HCT116 (cell line): ENCODE data around the gene MINDY1. TPM values are rescaled to one million over a fixed set of nuclear protein-coding genes. Genes with fewer than 3 reads are reported as not detected.
A peak's percentile ranks its signal among the peaks of the same experiment; 100 is the strongest.

ENCODE experiments used
- ATAC-seq: fragments of 200-7000 bp; cut with Tn5 transposase; 2 replicates; pipeline ENCODE4 v1.9.1; 2020; ENCODE audit warnings: mild to moderate bottlenecking, moderate library complexity
- BruUV-seq: library from RNA; stranded (reverse); fragments of 400-500 nt; replicated peaks from 2 replicates; lab custom pipeline; 2021; lab: Mats Ljungman, UMichigan
- CTCF ChIA-PET: fragments of 300-600 bp; sonication (Branson Sonifier 250); formaldehyde crosslinking; loops from one replicate; lab custom pipeline; 2021; ENCODE audit warnings: antibody characterized with exemption; lab: Charles Lee
- POLR2A ChIA-PET: fragments of 300-600, 350-600 bp; sonication (Branson Sonifier 250); formaldehyde crosslinking; loops from one replicate; lab custom pipeline; 2021; ENCODE audit warnings: antibody characterized with exemption; lab: Charles Lee
- RAD21 ChIA-PET, 2 experiments: fragments of 300-600 bp; sonication (Branson Sonifier 250); formaldehyde crosslinking; loops; one replicate each; lab custom pipeline; 2023; ENCODE audit warnings: low total read pairs in 2 of 2; ENCODE audit not compliant: uncharacterized antibody in 2 of 2, unreplicated experiment in 2 of 2, low non-redundant PET in 1 of 2; lab: Charles Lee
- DNase-seq: peaks from one replicate; pipeline ENCODE4 v3.0.0-alpha.2; 2010; ENCODE audit warnings: low read depth, low spot score
- H2AFZ ChIP-seq: fragments of 200-600 bp; shearing (Covaris generic), sonication (generic); 2 replicates; pipeline ENCODE4 v1.6.1; 2017; ENCODE audit warnings: low read depth, mixed run types, mixed read lengths, antibody characterized with exemption, low read length; ENCODE audit not compliant: poor library complexity, severe bottlenecking
- H3K27ac ChIP-seq: 2 replicates; pipeline ENCODE4 v1.5.1; 2012; ENCODE audit warnings: low read depth, low read length
- H3K27me3 ChIP-seq: fragments of 200-600 bp; sonication (generic); 2 replicates; pipeline ENCODE4 v1.6.1; 2016; ENCODE audit warnings: mixed run types, low read length, mixed read lengths; ENCODE audit not compliant: insufficient read depth
- H3K36me3 ChIP-seq, 2 experiments: fragments of 200-500 bp in 1 of 2; fragments of 200-600 bp in 1 of 2; sonication (Bioruptor generic) in 1 of 2; sonication (generic) in 1 of 2; 2 replicates each; pipeline versions ENCODE4 v1.5.1 to v1.6.1; 2014 to 2016; ENCODE audit warnings: low read length in 2 of 2, inconsistent platforms in 1 of 2, mixed read lengths in 1 of 2, mixed run types in 1 of 2; ENCODE audit not compliant: insufficient read depth in 2 of 2, control insufficient read depth in 1 of 2
- H3K4me1 ChIP-seq, 2 experiments: fragments of 200-600 bp in 1 of 2; sonication (generic) in 1 of 2; 2 replicates each; pipeline versions ENCODE4 v1.5.1 to v1.6.1; 2012 to 2017; ENCODE audit warnings: low read length in 2 of 2, inconsistent platforms in 1 of 2, mild to moderate bottlenecking in 1 of 2, mixed read lengths in 1 of 2, mixed run types in 1 of 2, moderate library complexity in 1 of 2; ENCODE audit not compliant: insufficient read depth in 2 of 2, control insufficient read depth in 1 of 2
- H3K4me2 ChIP-seq: fragments of 200-600 bp; sonication (generic); 2 replicates; pipeline ENCODE4 v1.6.1; 2017; ENCODE audit warnings: mixed run types, low read length, mixed read lengths
- H3K4me3 ChIP-seq, 2 experiments: fragments of 200-600 bp in 1 of 2; sonication (generic) in 1 of 2; replicated peaks in 1 of 2; 2 replicates each; pipeline ENCODE4 v1.5.1; 2011 to 2016; ENCODE audit warnings: low read length in 2 of 2, control low read depth in 1 of 2, low read depth in 1 of 2, mild to moderate bottlenecking in 1 of 2, mixed read lengths in 1 of 2, mixed run types in 1 of 2
- H3K79me2 ChIP-seq: fragments of 200-600 bp; sonication (generic); 2 replicates; pipeline ENCODE4 v1.6.1; 2017; ENCODE audit warnings: mild to moderate bottlenecking, mixed run types, low read length, moderate library complexity, mixed read lengths; ENCODE audit not compliant: insufficient read depth
- H3K9ac ChIP-seq: fragments of 200-600 bp; sonication (generic); 2 replicates; pipeline ENCODE4 v1.6.1; 2016; ENCODE audit warnings: low read length, mixed read lengths
- H3K9me2 ChIP-seq: fragments of 200-600 bp; sonication (generic), shearing (Covaris generic); 2 replicates; pipeline ENCODE4 v1.6.1; 2017; ENCODE audit warnings: mixed run types, mild to moderate bottlenecking, moderate library complexity; ENCODE audit not compliant: insufficient read depth
- H3K9me3 ChIP-seq, 2 experiments: fragments of 200-500 bp in 1 of 2; fragments of 200-600 bp in 1 of 2; sonication (Bioruptor generic) in 1 of 2; sonication (generic) in 1 of 2; 2 replicates each; pipeline ENCODE4 v1.6.1; 2014 to 2017; ENCODE audit warnings: low read length in 2 of 2, mixed read lengths in 2 of 2, inconsistent platforms in 1 of 2, low read depth in 1 of 2, mild to moderate bottlenecking in 1 of 2, mixed run types in 1 of 2, moderate library complexity in 1 of 2; ENCODE audit not compliant: control insufficient read depth in 1 of 2, insufficient read depth in 1 of 2
- H4K20me1 ChIP-seq: fragments of 200-600 bp; sonication (generic), shearing (Covaris generic); 2 replicates; pipeline ENCODE4 v1.6.1; 2017; ENCODE audit warnings: mixed run types, mild to moderate bottlenecking, moderate library complexity; ENCODE audit not compliant: insufficient read depth
- CBX3 ChIP-seq: IDR thresholded peaks from 2 replicates; pipeline ENCODE4 v1.6.1; 2012; ENCODE audit warnings: low read depth
- CTCF ChIP-seq, 3 experiments: fragments of 200-600 bp in 1 of 3; sonication (generic) in 1 of 3; IDR thresholded peaks in 2 of 3; conservative IDR thresholded peaks in 1 of 3; 2 replicates each; pipeline ENCODE4 v1.5.1; 2012 to 2017; ENCODE audit warnings: low read depth in 2 of 3, low read length in 2 of 3, antibody characterized with exemption in 1 of 3, borderline replicate concordance in 1 of 3, control low read depth in 1 of 3, mild to moderate bottlenecking in 1 of 3, mixed read lengths in 1 of 3, mixed run types in 1 of 3, moderate library complexity in 1 of 3; ENCODE audit not compliant: insufficient read depth in 1 of 3
- EGR1 ChIP-seq: IDR thresholded peaks from 2 replicates; pipeline ENCODE4 v1.6.1; 2012; ENCODE audit warnings: low read depth
- ELF1 ChIP-seq: IDR thresholded peaks from 2 replicates; pipeline ENCODE4 v1.6.1; 2012; ENCODE audit warnings: low read depth, borderline replicate concordance
- EZH2phosphoT487 ChIP-seq: fragments of 200-600 bp; IDR thresholded peaks from 2 replicates; pipeline ENCODE4 v1.6.1; 2018; ENCODE audit warnings: antibody characterized with exemption, borderline replicate concordance
- FOSL1 ChIP-seq: IDR thresholded peaks from 2 replicates; pipeline ENCODE4 v1.6.1; 2012; ENCODE audit warnings: low read depth
- MAX ChIP-seq: IDR thresholded peaks from 2 replicates; pipeline ENCODE4 v1.6.1; 2012
- POLR2AphosphoS5 ChIP-seq: IDR thresholded peaks from 2 replicates; pipeline ENCODE4 v1.6.1; 2011; ENCODE audit warnings: mild to moderate bottlenecking, low read depth, low read length, moderate library complexity
- SIN3A ChIP-seq: IDR thresholded peaks from 2 replicates; pipeline ENCODE4 v1.6.1; 2012; ENCODE audit warnings: low read depth
- SP1 ChIP-seq: IDR thresholded peaks from 2 replicates; pipeline ENCODE4 v1.6.1; 2012; ENCODE audit warnings: low read depth
- TCF7L2 ChIP-seq: IDR thresholded peaks from 2 replicates; pipeline ENCODE4 v1.7.0; 2011; ENCODE audit warnings: borderline replicate concordance, inconsistent platforms; ENCODE audit not compliant: insufficient read depth, insufficient read length; ENCODE audit errors: extremely low read depth
- YY1 ChIP-seq: IDR thresholded peaks from 2 replicates; pipeline ENCODE4 v1.6.1; 2011; ENCODE audit warnings: low read length, low read depth, moderate library complexity, mild to moderate bottlenecking; ENCODE audit not compliant: insufficient replicate concordance; ENCODE audit errors: extremely low read depth
- ZNF274 ChIP-seq: fragments of 200-500 bp; sonication (Bioruptor generic); IDR thresholded peaks from 2 replicates; pipeline ENCODE4 v1.6.1; 2014; ENCODE audit warnings: mild to moderate bottlenecking, low read depth, low read length, inconsistent platforms
- intact Hi-C: fragments of 100-400 bp; cut with micrococcal nuclease; formaldehyde crosslinking; loops from 2 replicates; pipeline ENCODE4 v1.10.0; 2022
- total RNA-seq: library from RNA; stranded (reverse); gene quantifications from one replicate; pipeline ENCODE4 v1.2.1, GENCODE V29; 2021; ENCODE audit not compliant: unreplicated experiment

The MINDY1 gene
- total RNA-seq, 1 experiment from 2014 or later, result 1.2 TPM

- Histone ChIP-seq H3K9me2 (no peaks in the 10 kb centered on the region), H3K4me1 (peaks cover 71 to 87% of the 10 kb centered on the region in 2 experiments), H3K4me2 (peak overlapping the region; percentile 89), H3K36me3 (no peaks in the 10 kb centered on the region), H4K20me1 (0 out of 2 replicates have a peak, but pooled peaks cover 1% of the 10 kb centered on the region), H3K4me3 (peak overlapping the region; percentile 51 to 64), H2AFZ (no peak overlapping the region), H3K9ac (peak overlapping the region; percentile 67), H3K9me3 (no peaks in the 10 kb centered on the region), H3K79me2 (peaks cover 28% of the 10 kb centered on the region), H3K27ac (peak overlapping the region; percentile 92), H3K27me3 (no peaks in the 10 kb centered on the region)
- DNase-seq (no peak), ATAC-seq (no peak)
- no TSS peak for BruUV-seq
- RAD21 ChIA-PET, result no interaction called here
- no peak for TF ChIP-seq POLR2AphosphoS5
- no peak for TF ChIP-seq ELF1
- no peak for TF ChIP-seq EZH2phosphoT487
- TF ChIP-seq MAX, result no peak
- TF ChIP-seq YY1, result no peak
- TF ChIP-seq TCF7L2, result no peak
- TF ChIP-seq SP1, result no peak
- TF ChIP-seq FOSL1, result no peak
- no peak for TF ChIP-seq EGR1
- TF ChIP-seq SIN3A, result no peak
- no peak for TF ChIP-seq CTCF (IDR thresholded peaks at IDR 0.05 in 2 of 3, conservative IDR thresholded peaks at IDR 0.05 in 1 of 3; ENCODE audit: borderline replicate concordance in 1 of 3, insufficient read depth in 1 of 3, low read depth in 2 of 3, low read length in 2 of 3)
- no peak for TF ChIP-seq ZNF274
- no peak for TF ChIP-seq CBX3
- POLR2A ChIA-PET, result interaction anchor here (0.5 to 1.6 kb wide), 5 partner anchors 9 to 415 kb away, joined by 3 to 7 read pairs (median 4); no protein-coding TSS in a partner anchor
- intact Hi-C loops, result loop anchor here (5.0 kb wide), 4 partner anchors 49 to 719 kb away; partner anchors contain the start of genes CA14, MCL1 and SETDB1
- CTCF ChIA-PET, result interaction anchor here (0.8 to 1.2 kb wide), 2 partner anchors 20 to 26 kb away, joined by 3 to 5 read pairs; no protein-coding TSS in a partner anchor
Measured at GRCh38 chr1:150976401-150976821, 30.3 kb downstream of the MINDY1 start.
